ENCODE data around the gene TTLL9. TPM values are rescaled to one million over a fixed set of nuclear protein-coding genes. Genes with fewer than 3 reads are reported as not detected.
"Not testable (repeated sequence)": the region's sequence is repeated elsewhere in the genome, so short reads cannot be mapped to it uniquely, and the experiment has no call there.

The TTLL9 gene
- total and polyA plus RNA-seq, 2 experiments from 2014 or later, result 0.09 to 0.15 TPM

DNA sequence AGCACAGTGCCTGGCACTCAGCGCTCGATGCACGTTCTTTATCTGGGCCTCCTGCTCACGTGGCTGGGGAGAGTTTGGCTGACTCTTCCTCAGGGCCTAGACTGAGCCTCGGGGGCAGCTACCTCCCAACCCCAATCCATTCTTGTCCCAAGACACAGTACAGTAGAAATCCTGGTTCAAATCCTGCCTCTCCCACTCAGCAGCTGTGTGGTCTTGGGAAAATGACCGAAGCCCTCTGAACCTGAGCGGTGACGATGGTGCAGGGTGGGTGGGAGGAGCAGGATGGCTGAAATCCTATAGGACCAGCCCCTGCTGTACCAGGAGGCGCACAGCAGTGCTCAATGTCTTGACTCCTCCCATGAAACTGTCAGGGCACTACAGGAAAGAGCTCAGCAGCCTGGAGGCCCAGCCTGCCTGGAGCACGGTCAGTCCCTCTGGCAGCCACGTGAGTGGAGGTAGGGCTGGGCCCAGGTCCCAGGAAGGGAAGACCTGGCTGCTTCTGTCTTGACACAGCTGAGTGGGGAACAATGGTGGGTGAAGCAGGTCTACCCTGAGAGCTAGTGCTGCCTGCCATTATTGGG lies 49.9 kb downstream of the TTLL9 start:
- DNase-seq (ENCODE audit: low read depth in 1 of 2, low spot score in 1 of 2), result no peak
- H3K4me1 ChIP-seq (ENCODE audit: low read depth), result peaks cover 22% of the 10 kb centered on the region
- no peak overlapping the region for H3K27ac ChIP-seq
- no peaks in the 10 kb centered on the region for H3K36me3 ChIP-seq
- H3K27me3 ChIP-seq, result no peaks in the 10 kb centered on the region
- no peak overlapping the region for H3K4me3 ChIP-seq
- H3K9me3 ChIP-seq (ENCODE audit: low read depth), result no peaks in the 10 kb centered on the region
- TF ChIP-seq, protein P1, sequence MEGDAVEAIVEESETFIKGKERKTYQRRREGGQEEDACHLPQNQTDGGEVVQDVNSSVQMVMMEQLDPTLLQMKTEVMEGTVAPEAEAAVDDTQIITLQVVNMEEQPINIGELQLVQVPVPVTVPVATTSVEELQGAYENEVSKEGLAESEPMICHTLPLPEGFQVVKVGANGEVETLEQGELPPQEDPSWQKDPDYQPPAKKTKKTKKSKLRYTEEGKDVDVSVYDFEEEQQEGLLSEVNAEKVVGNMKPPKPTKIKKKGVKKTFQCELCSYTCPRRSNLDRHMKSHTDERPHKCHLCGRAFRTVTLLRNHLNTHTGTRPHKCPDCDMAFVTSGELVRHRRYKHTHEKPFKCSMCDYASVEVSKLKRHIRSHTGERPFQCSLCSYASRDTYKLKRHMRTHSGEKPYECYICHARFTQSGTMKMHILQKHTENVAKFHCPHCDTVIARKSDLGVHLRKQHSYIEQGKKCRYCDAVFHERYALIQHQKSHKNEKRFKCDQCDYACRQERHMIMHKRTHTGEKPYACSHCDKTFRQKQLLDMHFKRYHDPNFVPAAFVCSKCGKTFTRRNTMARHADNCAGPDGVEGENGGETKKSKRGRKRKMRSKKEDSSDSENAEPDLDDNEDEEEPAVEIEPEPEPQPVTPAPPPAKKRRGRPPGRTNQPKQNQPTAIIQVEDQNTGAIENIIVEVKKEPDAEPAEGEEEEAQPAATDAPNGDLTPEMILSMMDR (IDR thresholded peaks at IDR 0.05; ENCODE audit: low read depth, low read length), result no peak

GRCh38 chr20:31921480-31921879 lies 51.0 kb downstream of the TTLL9 start:
- DNase-seq (ENCODE audit: low read depth in 1 of 2, low spot score in 1 of 2), result not testable (repeated sequence)

DNA sequence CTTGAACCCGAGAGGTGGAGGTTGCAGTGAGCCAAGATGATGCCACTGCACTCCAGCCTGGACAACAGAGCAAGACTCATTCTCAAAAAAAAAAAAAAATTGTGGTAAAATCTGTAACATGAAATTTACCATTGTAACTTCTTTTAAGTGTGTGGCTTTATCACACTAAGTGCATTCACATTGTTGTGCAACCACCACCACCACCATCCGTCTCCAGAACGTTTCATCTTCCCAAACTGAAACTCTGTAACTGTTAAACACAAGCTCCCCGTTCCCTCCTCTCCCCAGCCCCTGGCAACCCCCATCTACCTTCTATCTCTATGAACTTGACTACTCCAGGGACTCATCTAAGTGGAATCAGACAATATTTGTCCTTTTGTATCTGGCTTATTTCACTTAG lies 51.7 kb downstream of the TTLL9 start:
- H3K36me3 ChIP-seq, result no peaks in the 10 kb centered on the region
- TF ChIP-seq, protein P1 (IDR thresholded peaks at IDR 0.05; ENCODE audit: low read depth, low read length), result no peak
- no peaks in the 10 kb centered on the region for H3K27me3 ChIP-seq
- H3K9me3 ChIP-seq (ENCODE audit: low read depth), result no peaks in the 10 kb centered on the region
- H3K27ac ChIP-seq, result no peak overlapping the region
- no peak for DNase-seq (ENCODE audit: low read depth in 1 of 2, low spot score in 1 of 2)
- peaks cover 21% of the 10 kb centered on the region for H3K4me1 ChIP-seq (ENCODE audit: low read depth)
- no peak overlapping the region for H3K4me3 ChIP-seq

More at GRCh38 chr20:31921480-31921879, 51.0 kb downstream of the TTLL9 start:
- H3K27me3 ChIP-seq; H3K9me3 ChIP-seq (ENCODE audit: low read depth); H3K27ac ChIP-seq; H3K36me3 ChIP-seq; H3K4me3 ChIP-seq: not testable (repeated sequence)
- peaks cover 22% of the 10 kb centered on the region for H3K4me1 ChIP-seq (ENCODE audit: low read depth)

DNA sequence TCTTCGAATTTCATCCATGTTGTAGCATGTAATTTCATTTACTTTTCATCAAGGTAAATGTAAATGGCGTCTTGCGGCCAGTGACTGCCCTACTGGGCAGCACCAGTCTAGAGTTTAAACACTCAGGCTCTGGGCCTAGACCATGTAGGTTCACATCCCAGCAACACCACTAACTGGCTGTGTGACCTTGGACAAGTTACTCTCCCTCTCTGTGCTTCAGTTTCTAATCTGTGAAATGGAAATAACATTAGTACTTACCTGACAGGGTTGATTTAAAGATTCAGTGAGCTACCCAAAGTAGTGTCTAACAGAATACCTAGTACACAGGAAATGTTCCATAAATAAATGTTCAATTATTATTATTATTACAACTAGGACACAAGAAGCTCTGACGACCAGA lies 52.2 kb downstream of the TTLL9 start:
- TF ChIP-seq, protein P1 (IDR thresholded peaks at IDR 0.05; ENCODE audit: low read depth, low read length), result no peak
- no peaks in the 10 kb centered on the region for H3K36me3 ChIP-seq
- no peak for DNase-seq (ENCODE audit: low read depth in 1 of 2, low spot score in 1 of 2)
- no peak overlapping the region for H3K4me3 ChIP-seq
- peaks cover 17% of the 10 kb centered on the region for H3K4me1 ChIP-seq (ENCODE audit: low read depth)
- no peak overlapping the region for H3K27ac ChIP-seq
- no peaks in the 10 kb centered on the region for H3K27me3 ChIP-seq
- H3K9me3 ChIP-seq (ENCODE audit: low read depth), result no peaks in the 10 kb centered on the region

- Histone ChIP-seq H3K36me3 (no peaks in the 10 kb centered on the region), H3K4me3 (no peak overlapping the region), H3K27ac (no peak overlapping the region), H3K27me3 (no peaks in the 10 kb centered on the region), H3K4me1 (ENCODE audit: low read depth) (peaks cover 8% of the 10 kb centered on the region), H3K9me3 (ENCODE audit: low read depth) (no peaks in the 10 kb centered on the region)
- TF ChIP-seq, protein P1 (IDR thresholded peaks at IDR 0.05; ENCODE audit: low read depth, low read length), result no peak
- DNase-seq (ENCODE audit: low read depth in 1 of 2, low spot score in 1 of 2), result peak in 1 of 2 donors; percentile 3
These were observed 53.2 kb downstream of the TTLL9 start for GRCh38 chr20:31923388-31924331.

DNA sequence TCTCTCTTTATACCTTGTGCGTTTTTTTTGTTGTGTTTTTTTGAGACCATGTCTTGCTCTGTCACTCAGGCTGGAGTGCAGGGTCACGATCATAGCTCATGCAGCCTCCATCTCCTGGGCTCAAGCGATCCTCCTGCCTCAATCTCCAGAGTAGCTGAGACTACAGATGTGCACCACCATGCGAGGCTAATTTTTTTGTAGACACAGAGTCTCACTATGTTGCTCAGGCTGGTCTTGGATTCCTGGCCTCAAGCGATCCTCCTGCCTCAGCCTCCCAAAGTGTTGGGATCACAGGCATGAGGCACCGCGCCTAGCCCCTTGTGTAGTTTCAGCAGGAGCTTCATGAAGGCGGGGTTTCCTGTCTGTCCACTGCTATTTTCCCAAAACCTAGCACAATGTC lies 54.1 kb downstream of the TTLL9 start:
- Histone ChIP-seq H3K9me3 (ENCODE audit: low read depth) (no peaks in the 10 kb centered on the region), H3K27me3 (no peaks in the 10 kb centered on the region), H3K27ac (no peak overlapping the region), H3K4me1 (ENCODE audit: low read depth) (peaks cover 4% of the 10 kb centered on the region), H3K36me3 (no peaks in the 10 kb centered on the region), H3K4me3 (no peak overlapping the region)
- DNase-seq (ENCODE audit: low read depth in 1 of 2, low spot score in 1 of 2), result no peak
- TF ChIP-seq, protein P1 (IDR thresholded peaks at IDR 0.05; ENCODE audit: low read depth, low read length), result no peak
